GM10248 (cell line): ENCODE measurements around the gene SCLT1.

Source experiments
- CTCF ChIA-PET: fragments of 300-600 bp; sonication (Branson Sonifier 250); formaldehyde crosslinking; extraction: SDS; loops from one replicate; lab custom pipeline; 2021; ENCODE audit warnings: antibody characterized with exemption; lab: Yijun Ruan, JAX
- POLR2A ChIA-PET: fragments of 350-650 bp; sonication (Branson Sonifier 250); formaldehyde crosslinking; extraction: SDS; loops from one replicate; lab custom pipeline; 2020; ENCODE audit warnings: antibody characterized with exemption; lab: Yijun Ruan, JAX
- DNase-seq: peaks from one replicate; pipeline ENCODE4 v3.0.0; 2012; ENCODE audit errors: extremely low spot score
- CTCF ChIP-seq: IDR thresholded peaks from 2 replicates; pipeline ENCODE4 v1.5.1; 2012; ENCODE audit warnings: mild to moderate bottlenecking, low read depth; ENCODE audit errors: extremely low read depth, missing control alignments, control extremely low read depth

The SCLT1 gene

GRCh38 chr4:128980816-128981326 lies 112.5 kb downstream of the SCLT1 start:
- TF ChIP-seq CTCF, result no peak
- CTCF ChIA-PET, result interaction anchor here (2.7 kb wide), 1 partner anchor 12 kb away, joined by 8 read pairs; no protein-coding TSS in a partner anchor
- POLR2A ChIA-PET, result no interaction called here
- DNase-seq, result no peak

- TF ChIP-seq CTCF, result no peak
- DNase-seq, result no peak
- ChIA-PET CTCF (interaction anchor here (2.7 kb wide), 1 partner anchor 13 kb away, joined by 8 read pairs; no protein-coding TSS in a partner anchor), POLR2A (no interaction called here)
Measured at GRCh38 chr4:128979934-128980333, 113.4 kb downstream of the SCLT1 start.

- ChIA-PET CTCF (no interaction called here), POLR2A (no interaction called here)
- no peak for DNase-seq
- TF ChIP-seq CTCF, result no peak
Measured at GRCh38 chr4:128978985-128979384, 114.4 kb downstream of the SCLT1 start.

GRCh38 chr4:128974136-128974581 lies 119.2 kb downstream of the SCLT1 start:
- ChIA-PET CTCF (interaction anchor here (1.3 kb wide), 1 partner anchor 68 kb away, joined by 3 read pairs; no protein-coding TSS in a partner anchor), POLR2A (no interaction called here)
- no peak for TF ChIP-seq CTCF
- no peak for DNase-seq

GRCh38 chr4:128973384-128973783 lies 120.0 kb downstream of the SCLT1 start:
- CTCF ChIA-PET, result no interaction called here
- no peak for TF ChIP-seq CTCF
- DNase-seq, result no peak
- POLR2A ChIA-PET, result no interaction called here

- POLR2A ChIA-PET, result no interaction called here
- no peak for TF ChIP-seq CTCF
- no peak for DNase-seq
- CTCF ChIA-PET, result no interaction called here
Measured at GRCh38 chr4:128961405-128961804, 131.9 kb downstream of the SCLT1 start.
